HCT116 (cell line): ENCODE data around the gene FAHD1.

Experiments
- TF ChIP-seq, protein P1 (sequence below): IDR thresholded peaks from 2 replicates; pipeline ENCODE4 v1.6.1; 2012
- TF ChIP-seq, protein P2 (sequence below), 3 experiments: fragments of 200-600 bp in 1 of 3; sonication (generic) in 1 of 3; IDR thresholded peaks in 2 of 3; conservative IDR thresholded peaks in 1 of 3; 2 replicates each; pipeline ENCODE4 v1.5.1; 2012 to 2017; ENCODE audit warnings: low read depth in 2 of 3, low read length in 2 of 3, antibody characterized with exemption in 1 of 3, borderline replicate concordance in 1 of 3, control low read depth in 1 of 3, mild to moderate bottlenecking in 1 of 3, mixed read lengths in 1 of 3, mixed run types in 1 of 3, moderate library complexity in 1 of 3; ENCODE audit not compliant: insufficient read depth in 1 of 3

DNA sequence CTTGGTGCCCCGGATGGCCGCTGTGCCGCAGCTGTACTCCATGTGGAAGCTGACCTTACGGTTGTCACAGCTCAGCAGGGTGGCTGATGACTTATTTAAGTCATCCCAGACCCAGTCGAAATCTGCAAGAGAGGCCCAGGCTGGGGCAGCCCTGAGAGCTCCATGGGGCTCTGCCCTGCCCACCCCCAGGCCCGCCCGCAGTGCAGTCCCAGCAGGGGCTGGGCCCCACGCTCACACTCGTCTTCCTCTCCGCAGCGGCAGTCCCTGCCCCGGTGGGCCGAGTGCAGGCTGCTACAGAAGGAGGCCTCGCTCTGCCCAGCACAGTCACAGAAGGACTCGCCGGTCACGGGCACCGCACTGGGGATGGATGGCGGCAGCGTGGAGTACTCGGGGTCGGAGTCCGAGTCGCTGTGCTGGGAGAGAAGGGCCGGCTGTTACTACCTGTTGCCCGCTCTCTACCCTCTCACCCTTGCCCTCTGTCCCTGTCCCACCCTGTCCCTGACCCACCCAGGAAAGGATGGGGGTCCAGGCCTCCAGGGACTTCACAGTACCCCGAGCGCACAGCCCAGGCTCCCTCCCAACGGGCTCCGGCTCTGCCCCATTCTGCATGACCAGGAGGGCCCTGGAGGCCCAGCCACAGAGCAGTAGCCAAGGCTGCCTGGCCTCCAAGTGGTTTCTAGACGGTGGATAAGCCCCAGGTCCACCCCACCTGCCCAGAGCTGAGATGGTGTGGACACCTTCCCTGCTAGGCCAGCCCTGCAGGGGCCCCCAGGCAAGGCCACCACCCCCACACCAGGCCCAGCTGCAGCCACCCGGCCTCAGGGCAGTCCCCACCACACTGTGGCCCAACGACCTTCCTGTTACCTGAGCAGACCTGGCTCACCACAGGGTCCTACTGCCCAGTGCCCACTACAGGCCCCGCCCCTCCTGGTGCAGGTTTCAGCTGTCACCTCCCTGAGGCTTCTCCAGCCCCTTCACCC, 48.5 kb upstream of the FAHD1 start:
- TF ChIP-seq, protein P1, sequence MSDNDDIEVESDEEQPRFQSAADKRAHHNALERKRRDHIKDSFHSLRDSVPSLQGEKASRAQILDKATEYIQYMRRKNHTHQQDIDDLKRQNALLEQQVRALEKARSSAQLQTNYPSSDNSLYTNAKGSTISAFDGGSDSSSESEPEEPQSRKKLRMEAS = no peak
- TF ChIP-seq, protein P2, sequence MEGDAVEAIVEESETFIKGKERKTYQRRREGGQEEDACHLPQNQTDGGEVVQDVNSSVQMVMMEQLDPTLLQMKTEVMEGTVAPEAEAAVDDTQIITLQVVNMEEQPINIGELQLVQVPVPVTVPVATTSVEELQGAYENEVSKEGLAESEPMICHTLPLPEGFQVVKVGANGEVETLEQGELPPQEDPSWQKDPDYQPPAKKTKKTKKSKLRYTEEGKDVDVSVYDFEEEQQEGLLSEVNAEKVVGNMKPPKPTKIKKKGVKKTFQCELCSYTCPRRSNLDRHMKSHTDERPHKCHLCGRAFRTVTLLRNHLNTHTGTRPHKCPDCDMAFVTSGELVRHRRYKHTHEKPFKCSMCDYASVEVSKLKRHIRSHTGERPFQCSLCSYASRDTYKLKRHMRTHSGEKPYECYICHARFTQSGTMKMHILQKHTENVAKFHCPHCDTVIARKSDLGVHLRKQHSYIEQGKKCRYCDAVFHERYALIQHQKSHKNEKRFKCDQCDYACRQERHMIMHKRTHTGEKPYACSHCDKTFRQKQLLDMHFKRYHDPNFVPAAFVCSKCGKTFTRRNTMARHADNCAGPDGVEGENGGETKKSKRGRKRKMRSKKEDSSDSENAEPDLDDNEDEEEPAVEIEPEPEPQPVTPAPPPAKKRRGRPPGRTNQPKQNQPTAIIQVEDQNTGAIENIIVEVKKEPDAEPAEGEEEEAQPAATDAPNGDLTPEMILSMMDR (IDR thresholded peaks at IDR 0.05 in 2 of 3, conservative IDR thresholded peaks at IDR 0.05 in 1 of 3; ENCODE audit: borderline replicate concordance in 1 of 3, insufficient read depth in 1 of 3, low read depth in 2 of 3, low read length in 2 of 3) = no peak
